Renal pelvis (tissue), 4 donors: Measurements from ENCODE around the gene PWP2. TPM values are rescaled to one million over a fixed set of nuclear protein-coding genes. Genes with fewer than 3 reads are reported as not detected.
"Not testable (repeated sequence)": the region's sequence is repeated elsewhere in the genome, so short reads cannot be mapped to it uniquely, and the experiment has no call there.

Experiments
- DNase-seq: peaks from one replicate; pipeline ENCODE4 v3.0.0-alpha.2; 2013
- polyA plus RNA-seq, 3 donors: library from polyadenylated mRNA; unstranded; fragments of 120-200 nt; gene quantifications; one replicate each; pipeline ENCODE4 v1.2.1, GENCODE V29; 2013; ENCODE audit not compliant: insufficient read length in 3 of 3

Gene PWP2
- polyA plus RNA-seq, 3 donors: 9.1 to 12.1 (median 9.5) TPM

DNA sequence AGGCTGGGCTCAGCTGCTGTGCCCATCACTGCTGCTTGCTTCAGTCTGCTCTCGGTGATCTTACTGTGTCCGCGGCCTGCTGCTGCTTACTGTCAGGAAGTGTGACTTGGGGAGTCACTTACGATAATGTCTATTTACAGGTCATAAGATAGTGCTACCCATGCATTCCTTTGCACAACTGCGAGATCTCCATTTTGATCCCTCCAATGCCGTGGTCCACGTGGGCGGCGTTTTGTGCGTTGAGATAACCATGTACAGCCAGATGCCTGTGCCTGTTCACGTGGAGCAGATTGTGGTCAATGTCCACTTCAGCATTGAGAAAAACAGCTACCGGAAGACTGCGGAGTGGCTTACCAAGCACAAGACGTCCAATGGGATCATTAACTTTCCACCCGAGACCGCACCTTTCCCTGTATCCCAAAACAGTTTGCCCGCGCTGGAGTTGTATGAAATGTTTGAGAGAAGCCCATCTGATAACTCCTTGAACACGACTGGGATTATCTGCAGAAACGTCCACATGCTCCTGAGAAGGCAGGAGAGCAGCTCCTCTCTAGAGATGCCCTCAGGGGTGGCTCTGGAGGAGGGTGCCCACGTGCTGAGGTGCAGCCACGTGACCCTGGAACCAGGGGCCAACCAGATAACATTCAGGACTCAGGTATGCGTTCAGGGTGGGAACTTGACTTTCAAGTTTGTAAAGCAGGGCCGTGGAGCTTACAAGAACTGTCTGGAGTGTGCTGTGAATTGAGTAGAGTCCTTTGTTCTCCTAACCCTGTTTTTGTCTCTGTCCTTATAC lies 24.4 kb upstream of the PWP2 start:
- peak; percentile 23 for DNase-seq

DNA sequence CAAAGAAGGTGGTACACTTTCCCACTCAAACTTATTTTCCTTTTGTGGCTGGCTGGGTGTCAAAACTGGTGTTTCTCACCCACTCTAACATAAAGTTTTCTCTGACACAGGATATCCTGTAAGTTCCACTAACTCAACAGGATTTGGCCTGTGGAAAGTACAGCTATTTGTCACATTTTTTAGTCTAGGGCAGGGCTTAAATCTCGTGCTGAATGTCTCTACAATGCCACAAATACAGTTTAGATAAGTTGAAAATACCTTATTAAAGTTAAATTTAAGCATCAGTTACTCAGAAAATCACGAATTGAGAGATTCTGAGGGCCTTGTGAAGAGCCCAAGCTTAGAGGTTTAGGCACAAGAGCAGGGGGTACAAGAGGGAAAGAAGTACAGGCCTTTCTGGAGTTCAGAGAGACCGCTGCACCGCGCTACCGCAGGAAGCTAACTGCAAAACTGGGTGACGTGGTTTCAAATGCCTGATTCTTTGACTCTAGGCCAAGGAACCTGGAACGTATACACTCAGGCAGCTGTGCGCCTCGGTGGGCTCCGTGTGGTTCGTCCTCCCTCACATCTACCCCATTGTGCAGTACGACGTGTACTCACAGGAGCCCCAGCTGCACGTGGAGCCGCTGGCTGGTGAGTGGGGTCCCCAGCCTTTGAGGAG lies 23.4 kb upstream of the PWP2 start:
- DNase-seq: no peak

DNA sequence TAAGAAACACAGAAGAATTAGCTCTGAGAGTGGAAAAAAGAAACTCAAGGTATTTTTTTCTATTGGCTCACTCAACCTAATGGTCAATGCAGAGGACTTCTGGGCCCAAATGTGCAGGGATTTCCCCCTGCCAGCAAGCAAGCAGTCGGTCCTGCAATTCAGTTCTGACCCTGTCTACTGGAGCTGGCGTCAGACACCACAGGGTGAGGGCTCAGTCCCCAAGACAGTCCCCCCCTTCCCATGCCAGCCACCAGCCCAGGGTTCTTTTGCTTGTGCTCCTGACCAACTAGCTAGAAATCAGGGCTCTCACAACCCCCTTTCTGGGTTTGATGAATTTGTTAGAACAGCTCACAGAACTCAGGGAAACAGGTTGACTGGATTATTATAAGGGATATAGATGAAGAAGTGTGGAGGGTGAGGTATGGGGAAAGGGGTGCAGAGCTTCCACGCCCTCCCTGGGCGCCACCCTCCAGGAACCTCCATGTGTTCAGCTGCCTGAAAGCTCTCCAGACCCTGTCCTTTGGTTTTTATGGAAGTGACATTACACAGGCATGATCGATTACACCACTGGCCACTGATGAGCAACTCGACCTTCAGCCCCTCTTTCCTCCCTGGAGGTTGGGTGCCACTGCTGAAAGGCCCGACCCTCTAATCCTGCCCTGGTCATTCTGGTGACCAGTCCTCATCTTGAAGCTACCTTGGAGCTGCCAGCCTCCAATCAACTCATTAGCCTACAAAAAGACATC lies 22.5 kb upstream of the PWP2 start:
- no peak for DNase-seq

DNA sequence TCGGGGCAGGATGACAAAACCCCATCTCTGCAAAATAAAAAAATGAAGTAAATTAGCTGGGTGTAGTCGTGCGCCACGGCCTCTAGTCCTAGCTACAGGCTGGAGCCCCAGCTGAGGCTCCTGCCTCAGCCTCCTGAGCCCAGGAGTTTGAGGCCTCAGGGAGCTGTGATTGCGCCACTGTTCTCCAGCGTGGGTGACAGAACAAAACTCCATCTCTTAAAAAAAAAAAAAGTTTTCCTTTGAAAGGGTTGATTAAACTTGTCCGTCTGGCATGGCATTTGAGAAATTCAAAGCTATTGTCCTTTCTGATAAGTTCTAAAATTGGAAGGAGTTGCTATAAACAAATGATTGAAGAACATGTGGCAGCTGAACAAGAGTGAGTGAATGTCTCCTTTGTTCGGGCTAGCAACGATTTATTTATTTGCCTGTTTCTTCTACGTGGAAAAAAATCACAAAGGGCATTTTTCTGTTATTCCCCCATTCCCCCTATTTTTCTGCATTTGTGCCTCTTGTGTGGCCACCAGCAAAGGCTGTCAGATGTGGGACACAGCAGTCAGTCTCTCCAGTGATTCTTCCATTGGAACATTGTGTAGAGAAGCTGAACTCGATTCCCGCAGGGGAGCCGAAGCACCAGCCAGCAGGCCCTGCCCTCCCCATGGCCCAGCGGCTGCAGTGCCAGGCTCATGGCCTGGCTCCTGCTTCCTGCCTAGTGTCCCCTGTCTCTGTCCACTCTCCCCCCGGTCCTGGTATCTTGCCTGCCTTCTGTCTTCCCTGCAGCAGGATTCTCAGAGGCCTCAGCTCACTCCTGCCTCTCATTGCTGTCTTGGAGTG lies 21.5 kb upstream of the PWP2 start:
- DNase-seq: no peak

DNA sequence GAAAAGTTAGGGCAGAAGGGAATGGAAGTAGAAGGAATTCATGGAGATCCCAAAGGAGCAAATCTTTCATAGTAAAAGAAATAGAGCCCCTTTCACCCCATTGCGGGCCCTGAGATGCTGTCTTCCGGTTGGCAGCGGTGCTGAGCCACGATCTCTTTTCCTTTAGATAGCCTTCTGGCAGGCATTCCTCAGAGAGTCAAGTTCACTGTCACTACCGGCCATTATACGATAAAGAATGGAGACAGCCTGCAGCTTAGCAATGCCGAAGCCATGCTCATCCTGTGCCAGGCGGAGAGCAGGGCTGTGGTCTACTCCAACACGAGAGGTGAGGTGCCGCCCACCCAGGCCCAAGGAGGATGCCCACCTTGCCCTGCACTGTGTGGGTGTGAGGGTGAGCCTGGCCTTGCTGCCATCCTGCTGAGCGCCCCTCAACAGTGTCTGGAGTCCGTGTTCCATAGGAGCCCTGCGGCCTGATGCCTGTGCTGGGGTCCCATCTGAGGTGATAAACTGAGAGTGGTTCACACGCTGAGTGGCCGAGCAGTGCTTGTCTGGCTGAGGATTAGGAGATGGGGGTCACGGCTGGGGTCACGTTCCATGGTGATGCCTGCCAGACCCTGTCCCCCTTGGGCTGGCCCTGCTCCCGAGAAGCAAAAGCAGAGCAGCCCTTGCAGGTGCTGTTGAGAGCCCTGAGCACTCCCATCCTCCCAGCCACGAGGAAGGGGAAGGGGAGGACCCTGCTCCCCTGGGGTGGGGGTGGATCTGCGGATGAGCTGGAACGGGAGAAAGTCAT lies 20.4 kb upstream of the PWP2 start:
- no peak for DNase-seq

DNA sequence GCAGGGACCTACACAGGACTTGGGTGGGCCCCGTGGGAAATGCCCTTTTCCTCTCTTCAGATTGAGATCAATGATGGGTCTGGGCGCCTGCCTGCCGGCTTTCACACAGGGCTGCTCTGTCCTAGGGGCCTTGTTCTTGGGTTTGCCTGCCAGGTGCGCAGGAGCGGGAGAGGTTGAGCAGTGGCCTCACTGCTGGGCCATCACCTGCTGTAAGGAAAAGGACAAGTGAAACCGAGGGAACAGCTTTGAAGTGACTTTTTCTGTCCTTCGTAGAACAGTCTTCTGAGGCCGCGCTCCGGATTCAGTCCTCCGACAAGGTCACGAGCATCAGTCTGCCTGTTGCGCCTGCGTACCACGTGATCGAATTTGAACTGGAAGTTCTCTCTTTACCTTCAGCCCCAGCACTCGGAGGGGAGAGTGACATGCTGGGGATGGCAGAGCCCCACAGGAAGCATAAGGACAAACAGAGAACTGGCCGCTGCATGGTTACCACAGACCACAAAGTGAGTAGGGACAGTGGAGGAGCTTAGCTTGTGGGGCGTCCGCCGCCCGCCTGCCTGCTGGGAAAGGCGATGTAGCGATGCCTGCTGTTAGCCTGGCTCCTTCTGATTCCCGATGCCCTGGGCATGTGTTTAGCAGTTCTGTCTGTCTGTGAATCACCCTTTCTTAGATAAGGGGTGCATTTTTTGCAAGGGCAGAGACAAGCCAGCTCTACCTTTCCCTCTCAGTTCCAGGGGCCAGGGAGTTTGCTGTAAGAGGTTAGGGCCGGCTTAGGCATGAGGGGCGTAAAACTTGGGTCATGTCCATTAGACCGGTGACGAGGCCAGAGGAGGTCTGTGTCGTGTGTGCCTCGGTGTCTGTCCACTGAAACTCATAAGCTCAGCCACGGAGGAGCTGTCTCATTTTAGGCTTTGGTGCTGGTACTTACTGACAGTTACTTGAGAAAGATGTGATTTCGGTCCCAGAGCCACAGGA lies 19.5 kb upstream of the PWP2 start:
- DNase-seq: no peak

DNA sequence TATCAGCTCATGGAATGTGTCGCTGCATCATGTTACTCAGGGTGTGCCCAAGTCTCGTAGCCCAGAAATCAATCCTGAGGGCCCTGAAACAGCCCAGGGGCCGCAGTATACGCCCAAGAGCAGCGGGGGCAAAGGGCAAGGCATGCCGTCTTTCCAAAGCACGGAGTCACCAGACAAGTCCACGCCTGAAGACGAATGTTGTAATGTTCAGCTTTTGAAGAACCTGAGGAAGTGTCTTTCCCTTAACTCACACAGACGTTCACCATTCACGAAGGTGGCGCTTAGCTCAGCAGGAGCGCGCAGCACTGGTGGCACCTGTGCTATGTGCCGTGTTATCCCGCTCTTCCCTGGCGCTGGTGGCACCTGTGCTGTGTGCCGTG lies 18.8 kb upstream of the PWP2 start:
- no peak for DNase-seq

DNA sequence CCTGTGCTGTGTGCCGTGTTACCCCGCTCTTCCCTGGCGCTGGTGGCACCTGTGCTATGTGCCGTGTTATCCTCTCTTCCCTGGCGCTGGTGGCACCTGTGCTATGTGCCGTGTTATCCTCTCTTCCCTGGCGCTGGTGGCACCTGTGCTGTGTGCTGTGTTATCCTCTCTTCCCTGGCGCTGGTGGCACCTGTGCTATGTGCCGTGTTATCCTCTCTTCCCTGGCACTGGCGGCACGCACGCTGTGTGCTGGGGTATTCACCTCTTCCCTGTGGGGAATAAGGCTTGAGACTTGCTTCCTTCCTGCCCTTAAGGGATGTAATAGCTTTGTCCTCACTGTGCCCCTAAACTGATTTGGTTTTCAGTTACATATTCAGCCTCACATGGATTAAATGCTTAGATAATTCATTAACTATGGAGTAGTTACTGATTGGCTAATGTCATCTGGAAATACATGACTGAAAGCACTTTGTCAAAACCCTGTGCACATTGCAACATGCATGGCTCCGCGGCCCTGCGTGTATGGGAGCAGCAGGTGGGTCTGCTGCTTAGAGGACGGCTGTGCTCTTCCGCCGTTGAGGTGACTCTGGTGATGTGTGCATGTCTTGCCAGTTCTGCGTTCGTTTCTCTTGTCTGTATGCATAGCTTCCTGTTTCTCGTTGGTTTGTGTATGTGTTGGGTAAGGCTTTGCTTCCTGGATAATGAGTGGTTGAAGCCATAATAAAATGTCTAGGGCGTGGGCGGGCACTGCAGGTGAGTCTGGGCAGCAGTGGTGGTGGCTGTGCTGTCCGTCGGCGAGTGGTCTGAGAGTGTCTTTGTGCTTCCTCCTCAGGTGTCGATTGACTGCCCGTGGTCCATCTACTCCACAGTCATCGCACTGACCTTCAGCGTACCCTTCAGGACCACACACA lies 17.9 kb upstream of the PWP2 start:
- DNase-seq: peak; percentile 60

DNA sequence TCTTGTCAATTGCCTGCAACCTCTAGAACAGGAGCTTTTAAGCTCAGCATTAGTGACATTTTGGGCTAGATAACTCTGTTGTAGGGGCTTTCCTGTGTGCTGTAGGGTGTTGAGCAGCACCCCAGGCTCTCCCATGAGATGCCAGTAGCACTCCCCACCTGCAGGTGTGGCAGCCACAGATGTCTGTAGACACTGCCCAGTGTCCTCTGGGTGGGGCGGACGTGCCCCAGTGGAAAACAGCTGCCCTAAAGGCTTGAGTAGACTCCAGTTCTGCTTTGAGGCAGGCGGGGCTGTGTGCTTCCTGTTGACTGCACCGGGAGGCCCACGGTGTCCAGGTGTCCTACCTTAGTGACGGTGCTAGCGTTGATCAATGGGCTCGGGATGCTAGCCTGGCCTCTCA lies 16.9 kb upstream of the PWP2 start:
- no peak for DNase-seq

DNA sequence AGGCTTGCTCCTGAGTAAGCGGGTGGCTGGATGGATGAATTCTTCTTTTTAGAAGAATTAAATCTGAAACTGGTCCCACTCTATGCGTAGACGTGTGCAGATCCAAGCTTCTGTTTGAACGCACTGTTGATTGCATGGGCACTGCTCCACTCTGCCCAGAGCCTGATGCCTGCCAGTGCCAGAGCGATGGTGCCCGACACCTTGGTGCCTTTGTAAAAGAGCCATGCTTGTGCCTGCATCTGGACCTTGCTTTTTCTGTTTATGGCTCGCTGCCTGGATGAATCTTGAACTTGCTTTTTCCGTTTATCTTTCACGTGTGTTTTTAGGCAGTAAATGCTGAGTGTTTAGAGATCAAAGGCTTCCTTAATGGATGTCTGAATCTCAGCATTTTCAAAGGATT lies 15.0 kb upstream of the PWP2 start:
- no peak for DNase-seq

DNA sequence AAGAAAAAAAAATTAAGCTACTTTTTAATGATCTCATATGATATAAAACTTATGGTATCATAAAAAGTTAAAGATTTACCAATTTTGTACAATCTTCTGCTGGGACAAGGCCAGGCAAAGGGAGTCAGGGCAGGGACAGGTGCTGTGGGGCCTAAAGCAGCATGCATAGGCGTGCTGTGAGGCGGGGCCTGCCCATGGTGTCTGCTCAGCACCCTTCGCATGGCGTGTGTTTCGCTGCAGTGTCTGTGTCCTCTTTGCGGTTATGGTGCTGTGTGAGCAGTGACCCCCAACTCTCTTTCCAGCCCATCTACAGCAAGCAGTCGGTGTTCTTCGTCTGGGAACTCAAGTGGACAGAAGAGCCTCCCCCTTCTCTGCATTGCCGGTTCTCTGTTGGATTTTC lies 13.4 kb upstream of the PWP2 start:
- no peak for DNase-seq

DNA sequence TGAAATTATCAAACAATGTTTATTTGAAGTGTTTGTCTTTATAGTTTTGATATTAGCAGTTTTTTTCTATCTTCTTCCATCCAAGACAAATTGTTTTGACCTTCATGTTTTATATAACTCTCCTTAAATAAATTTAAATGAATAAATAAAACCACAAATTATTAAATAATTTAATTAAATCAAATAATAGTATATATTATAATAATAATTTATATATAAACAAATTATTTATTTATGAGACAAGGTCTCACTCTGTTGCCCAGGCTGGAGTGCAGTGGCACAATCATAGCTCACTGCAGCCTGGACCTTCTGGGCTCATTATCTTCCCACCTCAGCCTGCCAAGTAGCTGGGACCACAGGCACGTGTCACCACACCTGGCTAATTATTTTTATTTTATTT lies 12.4 kb upstream of the PWP2 start:
- DNase-seq: no peak

DNA sequence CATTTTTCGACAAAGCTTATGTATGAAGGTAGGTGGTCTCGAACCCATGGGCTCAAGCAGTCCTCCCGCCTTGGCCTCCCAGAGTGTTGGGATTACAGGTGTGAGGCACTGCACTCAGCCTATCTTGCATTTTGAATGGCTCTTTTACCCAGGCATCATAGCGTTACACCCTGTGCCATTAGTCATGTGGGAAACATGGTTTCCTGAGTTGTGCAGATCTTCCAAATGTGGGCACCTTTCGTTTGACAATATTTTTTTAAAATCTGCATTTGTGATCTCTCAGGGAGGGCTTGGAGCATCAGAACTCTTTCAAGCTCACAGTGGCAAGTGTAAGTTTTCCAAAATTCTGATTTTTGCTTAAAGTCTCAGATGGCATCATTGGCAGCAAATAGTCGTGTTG lies 8.7 kb upstream of the PWP2 start:
- DNase-seq: not testable (repeated sequence)

DNA sequence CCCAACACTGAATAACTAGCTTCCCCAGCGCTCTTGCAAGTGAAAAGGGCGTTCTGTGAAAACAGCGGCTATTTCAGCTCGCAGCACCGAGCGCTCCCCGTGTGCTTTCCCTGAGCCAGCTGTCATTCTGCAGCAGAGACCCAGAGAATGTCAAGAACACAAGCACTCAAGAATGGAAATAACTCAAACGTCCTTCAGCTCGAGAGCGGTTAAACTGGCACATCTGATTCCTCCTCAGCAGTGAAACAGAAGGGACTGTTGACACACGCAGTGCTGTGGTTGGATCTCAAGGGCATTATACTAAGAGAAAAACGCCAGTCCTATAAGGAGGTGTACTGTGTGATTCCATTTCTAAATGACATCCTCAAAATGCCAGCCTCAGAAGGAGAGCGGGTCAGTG lies 8.2 kb upstream of the PWP2 start:
- DNase-seq: not testable (repeated sequence)

DNA sequence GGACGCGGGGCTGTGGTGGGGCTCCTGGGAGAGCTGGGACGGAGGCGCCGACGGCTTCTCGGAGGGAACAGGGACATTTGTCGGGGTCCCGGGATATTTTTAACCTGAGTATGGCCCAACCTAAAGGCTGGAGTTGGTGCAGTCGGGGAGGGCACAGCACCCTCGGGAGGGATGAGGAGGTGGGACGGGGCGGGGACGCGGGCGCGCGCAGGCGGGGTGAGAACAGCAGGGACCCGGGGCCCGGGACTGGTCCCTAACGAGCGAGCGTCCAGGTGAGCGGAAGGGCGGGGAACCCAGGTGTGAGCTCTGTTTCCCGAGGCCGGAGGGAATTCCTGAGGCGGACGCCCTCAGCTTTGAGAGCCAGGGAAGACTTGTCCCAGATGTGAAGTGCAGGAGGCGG lies 390 bp downstream of the PWP2 start:
- not testable (repeated sequence) for DNase-seq

DNA sequence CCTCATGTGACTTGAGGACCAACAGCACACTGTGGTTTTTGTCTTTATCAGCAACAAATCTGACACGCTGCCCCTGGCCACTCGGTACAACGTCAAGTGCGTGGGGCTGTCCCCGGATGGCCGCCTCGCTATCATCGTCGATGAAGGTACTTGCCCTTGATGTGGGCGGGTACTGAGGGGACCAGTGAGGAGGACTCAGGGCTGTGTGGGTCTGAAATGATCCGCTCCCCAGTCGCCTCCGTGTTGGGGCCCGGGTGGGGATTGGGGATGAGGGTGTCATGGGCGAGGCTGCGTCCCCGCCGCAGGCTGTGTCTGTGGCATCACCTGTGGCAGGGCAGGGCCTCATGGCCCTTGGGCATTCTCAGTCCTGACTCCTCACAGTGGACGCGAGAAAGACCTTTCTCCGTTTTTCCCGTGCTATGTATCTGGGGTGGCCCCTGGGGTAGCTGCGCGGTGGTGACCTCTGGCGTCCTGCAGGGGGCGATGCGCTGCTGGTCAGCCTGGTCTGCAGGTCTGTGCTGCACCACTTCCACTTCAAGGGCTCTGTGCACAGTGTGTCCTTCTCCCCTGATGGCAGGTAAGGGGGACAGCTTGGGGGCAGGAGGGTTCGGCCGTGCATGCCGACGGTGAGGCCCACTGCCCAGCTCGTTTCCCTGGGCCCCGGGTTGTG lies 6.6 kb downstream of the PWP2 start:
- not testable (repeated sequence) for DNase-seq

DNA sequence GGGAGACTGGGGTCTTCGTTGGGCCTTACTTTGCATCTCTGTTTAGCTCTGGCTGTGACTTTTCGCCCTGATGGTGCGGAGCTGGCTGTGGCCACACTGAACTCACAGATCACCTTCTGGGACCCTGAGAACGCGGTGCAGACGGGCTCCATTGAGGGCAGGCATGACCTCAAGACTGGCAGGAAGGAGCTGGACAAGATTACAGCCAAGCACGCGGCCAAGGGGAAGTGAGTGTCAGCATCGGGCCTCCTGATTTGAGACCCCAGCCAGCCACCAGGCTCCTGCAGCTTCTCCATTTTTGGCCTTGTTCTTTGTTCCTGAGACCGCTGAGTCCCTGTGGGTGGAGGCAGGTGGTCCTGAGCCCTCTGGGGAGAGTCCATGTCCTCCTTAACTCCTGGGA lies 14.9 kb downstream of the PWP2 start:
- DNase-seq: not testable (repeated sequence)

DNA sequence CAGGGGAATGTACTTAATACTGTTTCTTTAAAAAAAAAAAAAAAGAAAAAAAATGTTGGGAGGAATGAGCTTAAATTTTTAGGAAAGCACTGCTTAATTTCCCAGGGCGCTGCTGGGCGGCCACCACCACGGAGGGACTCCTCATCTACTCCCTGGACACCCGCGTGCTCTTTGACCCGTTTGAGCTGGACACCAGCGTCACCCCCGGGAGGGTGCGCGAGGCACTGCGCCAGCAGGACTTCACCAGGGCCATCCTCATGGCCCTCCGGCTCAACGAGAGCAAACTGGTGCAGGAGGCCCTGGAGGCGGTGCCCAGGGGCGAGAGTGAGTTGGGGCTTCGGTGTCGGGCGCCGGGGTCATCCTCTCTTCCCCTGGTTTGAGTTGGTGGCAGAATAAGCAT lies 20.6 kb downstream of the PWP2 start:
- DNase-seq: not testable (repeated sequence)
